Effector memory CD8-positive, alpha-beta T cell (primary cell): Measurements from ENCODE around the gene GNAI2.
A peak's percentile ranks its signal among the peaks of the same experiment; 100 is the strongest.

Source experiments
- ATAC-seq: fragments of 150-1000 bp; cut with Tn5 transposase; replicated peaks from 2 replicates; pipeline ENCODE4 v1.10.0; 2021; ENCODE audit warnings: mild to moderate bottlenecking, moderate library complexity
- DNase-seq, 3 experiments: peaks; one replicate each; pipeline ENCODE4 v3.0.0; 2021
- H3K27ac Mint-ChIP-seq, 2 donors: one replicate each; pipeline ENCODE4 v1.8.0; 2022; ENCODE audit warnings: mild to moderate bottlenecking in 2 of 2, mixed read lengths in 2 of 2, moderate library complexity in 2 of 2
- H3K27me3 Mint-ChIP-seq, 2 donors: one replicate each; pipeline ENCODE4 v1.8.0; 2022; ENCODE audit warnings: mixed read lengths in 2 of 2
- H3K36me3 Mint-ChIP-seq: one replicate; pipeline ENCODE4 v1.8.0; 2022; ENCODE audit warnings: mild to moderate bottlenecking, moderate library complexity, mixed read lengths; ENCODE audit not compliant: insufficient read depth
- H3K4me1 Mint-ChIP-seq, 2 donors: one replicate each; pipeline ENCODE4 v1.8.0; 2022; ENCODE audit warnings: low read depth in 2 of 2, mixed read lengths in 2 of 2
- H3K4me3 Mint-ChIP-seq, 2 donors: one replicate each; pipeline ENCODE4 v1.8.0; 2022; ENCODE audit warnings: mild to moderate bottlenecking in 2 of 2, mixed read lengths in 2 of 2, moderate library complexity in 2 of 2
- H3K9me3 Mint-ChIP-seq, 2 donors: one replicate each; pipeline ENCODE4 v1.8.0; 2022; ENCODE audit warnings: mixed read lengths in 2 of 2

The GNAI2 gene

GRCh38 chr3:50196253-50196801, 39.7 kb upstream of the GNAI2 start:
- Mint-ChIP-seq H3K4me3 (no peak overlapping the region), H3K27me3 (peaks cover 24 to 40% of the 10 kb centered on the region in 2 donors), H3K36me3 (peaks cover 15% of the 10 kb centered on the region)

GRCh38 chr3:50201573-50202315, 34.3 kb upstream of the GNAI2 start:
- peaks cover 6% of the 10 kb centered on the region for H3K36me3 Mint-ChIP-seq

More at GRCh38 chr3:50196253-50196801, 39.7 kb upstream of the GNAI2 start:
- peaks cover 0 to 9% of the 10 kb centered on the region in 2 donors for H3K4me1 Mint-ChIP-seq
- DNase-seq (no peak), ATAC-seq (no peak)
- H3K27ac Mint-ChIP-seq: peak overlapping the region in 1 of 2 donors; percentile 8
- no peaks in the 10 kb centered on the region for H3K9me3 Mint-ChIP-seq

GRCh38 chr3:50202353-50203112, 33.5 kb upstream of the GNAI2 start:
- no peak for ATAC-seq
- H3K4me3 Mint-ChIP-seq: no peak overlapping the region
- peaks cover 58 to 87% of the 10 kb centered on the region in 2 donors for H3K27me3 Mint-ChIP-seq
- H3K36me3 Mint-ChIP-seq: peaks cover 6% of the 10 kb centered on the region
- H3K27ac Mint-ChIP-seq: no peak overlapping the region
- DNase-seq: no peak
- no peaks in the 10 kb centered on the region for H3K9me3 Mint-ChIP-seq
- peaks cover 0 to 2% of the 10 kb centered on the region in 2 donors for H3K4me1 Mint-ChIP-seq

More at GRCh38 chr3:50201573-50202315, 34.3 kb upstream of the GNAI2 start:
- Mint-ChIP-seq H3K4me3 (no peak overlapping the region), H3K27ac (no peak overlapping the region), H3K27me3 (peaks cover 50 to 85% of the 10 kb centered on the region in 2 donors), H3K4me1 (peaks cover 0 to 2% of the 10 kb centered on the region in 2 donors), H3K9me3 (no peaks in the 10 kb centered on the region)
- ATAC-seq (no peak), DNase-seq (no peak)

- Mint-ChIP-seq H3K27me3 (peaks cover 59 to 82% of the 10 kb centered on the region in 2 donors), H3K9me3 (no peaks in the 10 kb centered on the region), H3K27ac (no peak overlapping the region), H3K36me3 (peaks cover 6% of the 10 kb centered on the region), H3K4me1 (peaks cover 0 to 2% of the 10 kb centered on the region in 2 donors), H3K4me3 (no peak overlapping the region)
- ATAC-seq (no peak), DNase-seq (no peak)
Observed at GRCh38 chr3:50203113-50203808, 32.7 kb upstream of the GNAI2 start.

GRCh38 chr3:50203809-50204803, 31.9 kb upstream of the GNAI2 start:
- Mint-ChIP-seq H3K27me3 (peaks cover 60 to 74% of the 10 kb centered on the region in 2 donors), H3K27ac (no peak overlapping the region), H3K9me3 (no peaks in the 10 kb centered on the region), H3K4me3 (no peak overlapping the region), H3K4me1 (peaks cover 0 to 2% of the 10 kb centered on the region in 2 donors), H3K36me3 (peaks cover 4% of the 10 kb centered on the region)
- ATAC-seq (no peak), DNase-seq (no peak)

- no peak for DNase-seq
- peaks cover 4% of the 10 kb centered on the region for H3K36me3 Mint-ChIP-seq
- H3K27me3 Mint-ChIP-seq: peaks cover 55 to 73% of the 10 kb centered on the region in 2 donors
- H3K4me3 Mint-ChIP-seq: peak within 1 kb of the TSS; percentile 37 to 49
- peak; percentile 48 for ATAC-seq
- H3K27ac Mint-ChIP-seq: no peak within 1 kb of the TSS
- H3K9me3 Mint-ChIP-seq: no peaks in the 10 kb centered on the region
- peaks cover 0 to 2% of the 10 kb centered on the region in 2 donors for H3K4me1 Mint-ChIP-seq
Observed at GRCh38 chr3:50204804-50205412, 31.1 kb upstream of the GNAI2 start, which contains the start of gene SLC38A3. SLC38A3 (plus strand) TSS chr3:50205271; CDS start chr3:50214200, 8,929 bp downstream.

- DNase-seq (no peak), ATAC-seq (peak; percentile 60)
- no peak overlapping the region for H3K27ac Mint-ChIP-seq
- peaks cover 52 to 72% of the 10 kb centered on the region in 2 donors for H3K27me3 Mint-ChIP-seq
- H3K4me3 Mint-ChIP-seq: peak overlapping the region; percentile 37 to 49
- peaks cover 0 to 2% of the 10 kb centered on the region in 2 donors for H3K4me1 Mint-ChIP-seq
- no peaks in the 10 kb centered on the region for H3K9me3 Mint-ChIP-seq
- peaks cover 3% of the 10 kb centered on the region for H3K36me3 Mint-ChIP-seq
Observed at GRCh38 chr3:50205413-50206276, 30.4 kb upstream of the GNAI2 start.

GRCh38 chr3:50207359-50208042, 28.5 kb upstream of the GNAI2 start:
- H3K9me3 Mint-ChIP-seq: no peaks in the 10 kb centered on the region

GRCh38 chr3:50208677-50209344, 27.2 kb upstream of the GNAI2 start:
- H3K4me1 Mint-ChIP-seq: peaks cover 0 to 2% of the 10 kb centered on the region in 2 donors
- DNase-seq (no peak), ATAC-seq (no peak)
- peaks cover 26 to 42% of the 10 kb centered on the region in 2 donors for H3K27me3 Mint-ChIP-seq
- no peaks in the 10 kb centered on the region for H3K9me3 Mint-ChIP-seq
- no peak overlapping the region for H3K4me3 Mint-ChIP-seq
- H3K36me3 Mint-ChIP-seq: no peaks in the 10 kb centered on the region
- H3K27ac Mint-ChIP-seq: no peak overlapping the region

More at GRCh38 chr3:50207359-50208042, 28.5 kb upstream of the GNAI2 start:
- no peaks in the 10 kb centered on the region for H3K36me3 Mint-ChIP-seq
- no peak overlapping the region for H3K4me3 Mint-ChIP-seq
- H3K4me1 Mint-ChIP-seq: peaks cover 0 to 2% of the 10 kb centered on the region in 2 donors
- DNase-seq (no peak), ATAC-seq (no peak)
- H3K27me3 Mint-ChIP-seq: peaks cover 39 to 53% of the 10 kb centered on the region in 2 donors
- H3K27ac Mint-ChIP-seq: no peak overlapping the region

- Mint-ChIP-seq H3K4me1 (peaks cover 0 to 2% of the 10 kb centered on the region in 2 donors), H3K27ac (no peak overlapping the region), H3K9me3 (no peaks in the 10 kb centered on the region), H3K36me3 (no peaks in the 10 kb centered on the region), H3K27me3 (peaks cover 22 to 38% of the 10 kb centered on the region in 2 donors), H3K4me3 (no peak overlapping the region)
- ATAC-seq: no peak
- no peak for DNase-seq
Observed at GRCh38 chr3:50210176-50210509, 25.9 kb upstream of the GNAI2 start.
